DOHH2 (cell line): Measurements from ENCODE around the gene NINJ1.

Experiments used
- CTCF ChIP-seq: fragments of 200-600 bp; sonication (generic); IDR thresholded peaks from one replicate; pipeline ENCODE4 v1.5.1; 2014; ENCODE audit warnings: antibody characterized with exemption, mild to moderate bottlenecking, low read depth, low read length; ENCODE audit not compliant: poor library complexity, severe bottlenecking
- EZH2phosphoT487 ChIP-seq: fragments of 200-600 bp; sonication (generic); IDR thresholded peaks from 2 replicates; pipeline ENCODE4 v1.6.1; 2017; ENCODE audit warnings: borderline replicate concordance, mild to moderate bottlenecking, antibody characterized with exemption, low read length, moderate library complexity, mixed read lengths

DNA sequence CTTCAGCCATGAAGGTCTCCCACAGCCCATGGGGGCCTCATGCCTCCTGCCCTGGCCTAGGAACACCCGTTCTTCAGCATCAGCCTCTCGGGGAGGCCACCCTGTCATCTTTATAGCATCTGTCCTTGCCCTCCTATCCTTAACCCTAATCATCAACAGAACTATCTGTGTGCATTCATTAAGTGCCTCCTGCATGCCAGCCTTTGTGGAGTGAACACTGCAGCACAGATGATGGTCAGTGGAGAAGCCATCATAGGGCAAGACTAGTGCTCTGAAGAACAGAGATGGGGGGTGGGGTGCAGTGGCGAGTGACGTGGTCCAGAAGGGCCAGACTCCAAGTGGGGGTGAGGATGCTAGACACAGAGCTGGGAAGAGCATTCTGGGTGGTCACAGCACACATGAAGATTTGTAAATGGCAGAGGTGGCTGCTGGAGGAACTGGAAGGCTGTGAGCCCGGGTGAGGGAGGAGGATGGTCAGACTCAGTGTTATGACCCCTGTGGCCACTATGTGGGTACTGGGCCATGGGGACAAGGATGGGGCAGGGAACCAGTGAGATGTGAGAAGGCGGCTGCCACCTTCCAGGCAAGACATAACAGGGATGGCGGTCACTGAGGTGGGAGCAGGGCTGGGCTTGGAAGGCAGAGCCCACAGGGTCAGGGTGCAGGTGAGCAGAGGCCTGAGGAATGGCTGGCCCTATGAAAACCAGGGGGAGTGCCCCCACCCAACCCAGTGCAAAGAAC lies 41.6 kb downstream of the NINJ1 start:
- TF ChIP-seq CTCF, result no peak
- TF ChIP-seq EZH2phosphoT487, result no peak
